BJ (cell line): ENCODE data around the gene FAM219A. TPM values are rescaled to one million over a fixed set of nuclear protein-coding genes. Genes with fewer than 3 reads are reported as not detected.
"Not testable (repeated sequence)": the region's sequence is repeated elsewhere in the genome, so short reads cannot be mapped to it uniquely, and the experiment has no call there.

Source experiments
- CTCF ChIA-PET: fragments of 350-600 bp; formaldehyde crosslinking; extraction: SDS; loops from one replicate; lab custom pipeline; 2021; ENCODE audit warnings: antibody characterized with exemption, inconsistent platforms; lab: Yijun Ruan, JAX
- POLR2A ChIA-PET: fragments of 300-600 bp; sonication (Branson Sonifier 250); formaldehyde crosslinking; extraction: SDS; loops from one replicate; lab custom pipeline; 2021; ENCODE audit warnings: antibody characterized with exemption; lab: Charles Lee
- DNase-seq: peaks from one replicate; pipeline ENCODE4 v3.0.0-alpha.2; 2011; ENCODE audit warnings: low read depth
- H3K27me3 ChIP-seq: 2 replicates; pipeline ENCODE4 v1.6.0; 2011; ENCODE audit warnings: low read length; ENCODE audit not compliant: control insufficient read depth, insufficient read depth
- H3K36me3 ChIP-seq: 2 replicates; pipeline ENCODE4 v1.5.1; 2011; ENCODE audit warnings: low read length; ENCODE audit not compliant: control insufficient read depth, insufficient read depth
- H3K4me3 ChIP-seq: 2 replicates; pipeline ENCODE4 v1.5.1; 2011; ENCODE audit warnings: low read depth, mild to moderate bottlenecking, control low read depth, low read length
- polyA plus RNA-seq: library from polyadenylated mRNA; depleted of rRNA; stranded (reverse); fragments of >200 nt; gene quantifications from 2 replicates; pipeline ENCODE4 v1.2.3, GENCODE V29; 2011
- TF ChIP-seq, protein P1 (sequence below): IDR thresholded peaks from 2 replicates; pipeline ENCODE4 v1.5.1; 2011; ENCODE audit warnings: low read depth, mild to moderate bottlenecking, control low read depth, inconsistent platforms, low read length, moderate library complexity; ENCODE audit not compliant: insufficient read depth

The FAM219A gene
- polyA plus RNA-seq, 1 experiment = 17.8 TPM

DNA sequence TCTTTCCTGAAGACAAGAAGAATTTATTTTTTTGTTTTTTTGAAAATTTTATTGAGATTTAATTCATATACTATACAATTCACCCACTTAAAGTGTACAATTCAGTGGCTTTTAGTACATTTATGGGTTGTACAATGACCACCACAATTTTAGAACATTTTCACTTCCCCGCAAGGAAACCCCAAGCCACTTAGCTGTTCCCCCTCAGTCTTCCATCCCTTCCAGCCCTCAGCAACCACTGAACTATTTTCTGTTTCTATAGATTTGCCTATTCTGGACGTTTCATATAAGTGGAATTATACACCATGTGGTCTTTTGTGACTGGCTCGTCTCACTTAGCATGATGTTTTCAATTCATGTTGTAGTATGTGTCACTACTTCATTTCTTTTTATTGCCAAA is 28.2 kb upstream of the FAM219A start:
- no peaks in the 10 kb centered on the region for H3K36me3 ChIP-seq
- DNase-seq = no peak
- TF ChIP-seq, protein P1, sequence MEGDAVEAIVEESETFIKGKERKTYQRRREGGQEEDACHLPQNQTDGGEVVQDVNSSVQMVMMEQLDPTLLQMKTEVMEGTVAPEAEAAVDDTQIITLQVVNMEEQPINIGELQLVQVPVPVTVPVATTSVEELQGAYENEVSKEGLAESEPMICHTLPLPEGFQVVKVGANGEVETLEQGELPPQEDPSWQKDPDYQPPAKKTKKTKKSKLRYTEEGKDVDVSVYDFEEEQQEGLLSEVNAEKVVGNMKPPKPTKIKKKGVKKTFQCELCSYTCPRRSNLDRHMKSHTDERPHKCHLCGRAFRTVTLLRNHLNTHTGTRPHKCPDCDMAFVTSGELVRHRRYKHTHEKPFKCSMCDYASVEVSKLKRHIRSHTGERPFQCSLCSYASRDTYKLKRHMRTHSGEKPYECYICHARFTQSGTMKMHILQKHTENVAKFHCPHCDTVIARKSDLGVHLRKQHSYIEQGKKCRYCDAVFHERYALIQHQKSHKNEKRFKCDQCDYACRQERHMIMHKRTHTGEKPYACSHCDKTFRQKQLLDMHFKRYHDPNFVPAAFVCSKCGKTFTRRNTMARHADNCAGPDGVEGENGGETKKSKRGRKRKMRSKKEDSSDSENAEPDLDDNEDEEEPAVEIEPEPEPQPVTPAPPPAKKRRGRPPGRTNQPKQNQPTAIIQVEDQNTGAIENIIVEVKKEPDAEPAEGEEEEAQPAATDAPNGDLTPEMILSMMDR = no peak
- H3K4me3 ChIP-seq = no peak overlapping the region
- CTCF ChIA-PET = interaction anchor here (1.3 kb wide), 1 partner anchor 25 kb away, joined by 4 read pairs; no protein-coding TSS in a partner anchor
- H3K27me3 ChIP-seq = peaks cover 3% of the 10 kb centered on the region
- POLR2A ChIA-PET = no interaction called here

DNA sequence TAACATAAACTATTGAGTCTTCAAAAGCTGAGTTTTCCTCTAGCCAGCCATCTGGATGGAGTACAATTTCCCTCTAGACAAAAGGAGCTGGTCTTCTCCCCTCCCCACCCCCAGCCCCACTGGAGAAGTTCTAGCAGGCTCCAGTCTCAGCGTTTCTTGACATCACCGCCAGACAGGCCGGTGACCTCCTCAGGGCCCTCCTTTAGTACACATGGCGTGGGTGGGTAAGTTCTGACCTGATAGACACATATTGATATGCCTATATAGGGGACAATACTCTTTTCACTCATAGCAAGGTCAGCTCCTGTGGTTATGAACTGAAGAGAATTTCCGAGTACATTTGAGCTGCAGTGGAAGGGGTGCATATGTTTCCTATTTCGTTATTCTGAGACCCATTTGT is 27.5 kb upstream of the FAM219A start:
- POLR2A ChIA-PET = no interaction called here
- CTCF ChIA-PET = interaction anchor here (1.6 kb wide), 1 partner anchor 62 kb away, joined by 4 read pairs; no protein-coding TSS in a partner anchor
- Histone ChIP-seq H3K4me3 (no peak overlapping the region), H3K27me3 (peaks cover 3% of the 10 kb centered on the region), H3K36me3 (no peaks in the 10 kb centered on the region)
- DNase-seq = no peak
- TF ChIP-seq, protein P1 = no peak

DNA sequence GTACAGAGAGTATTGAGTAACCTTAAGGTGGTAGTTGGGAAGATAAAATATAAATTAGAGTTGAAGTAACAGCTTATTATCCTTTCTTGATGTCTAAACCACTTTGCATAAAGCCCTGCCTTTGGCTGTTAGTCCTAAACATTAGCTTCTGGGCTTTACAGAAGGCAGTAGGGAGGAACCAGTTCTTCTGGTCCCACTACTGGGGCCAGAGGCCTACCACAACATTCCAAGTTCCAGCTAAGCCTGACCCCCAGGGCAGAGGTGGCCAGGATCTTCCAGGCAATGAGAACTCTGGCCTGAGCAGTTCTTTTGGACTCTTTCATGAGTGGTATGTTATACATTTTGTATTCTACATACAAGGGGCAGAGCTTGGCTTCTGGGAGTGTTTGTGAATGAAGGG is 26.3 kb upstream of the FAM219A start:
- CTCF ChIA-PET = interaction anchor here (0.8 to 1.9 kb wide), 5 partner anchors 38 to 81 kb away, joined by 3 to 4 read pairs (median 3); no protein-coding TSS in a partner anchor
- DNase-seq = no peak
- TF ChIP-seq, protein P1 = no peak
- POLR2A ChIA-PET = no interaction called here
- no peak overlapping the region for H3K4me3 ChIP-seq
- no peaks in the 10 kb centered on the region for H3K36me3 ChIP-seq
- peaks cover 1% of the 10 kb centered on the region; the same call in 1 of the 2 replicates for H3K27me3 ChIP-seq

DNA sequence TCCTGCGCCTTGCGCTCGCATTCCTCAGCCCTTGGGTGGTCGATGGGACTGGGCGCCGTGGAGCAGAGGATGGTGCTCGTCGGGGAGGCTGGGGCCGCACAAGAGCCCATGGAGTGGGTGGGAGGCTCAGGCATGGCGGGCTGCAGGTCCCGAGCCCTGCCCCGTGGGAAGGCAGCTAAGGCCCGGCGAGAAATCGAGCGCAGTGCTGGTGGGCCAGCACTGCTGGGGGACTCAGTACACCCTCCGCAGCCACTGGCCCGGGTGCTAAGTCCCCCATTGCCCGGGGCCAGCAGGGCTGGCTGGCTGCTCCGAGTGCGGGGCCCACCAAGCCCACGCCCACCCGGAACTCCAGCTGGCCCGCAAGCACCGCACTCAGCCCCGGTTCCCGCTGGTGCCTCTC is 24.4 kb upstream of the FAM219A start:
- H3K36me3 ChIP-seq, POLR2A ChIA-PET, CTCF ChIA-PET, DNase-seq, H3K27me3 ChIP-seq, H3K4me3 ChIP-seq: not testable (repeated sequence)

DNA sequence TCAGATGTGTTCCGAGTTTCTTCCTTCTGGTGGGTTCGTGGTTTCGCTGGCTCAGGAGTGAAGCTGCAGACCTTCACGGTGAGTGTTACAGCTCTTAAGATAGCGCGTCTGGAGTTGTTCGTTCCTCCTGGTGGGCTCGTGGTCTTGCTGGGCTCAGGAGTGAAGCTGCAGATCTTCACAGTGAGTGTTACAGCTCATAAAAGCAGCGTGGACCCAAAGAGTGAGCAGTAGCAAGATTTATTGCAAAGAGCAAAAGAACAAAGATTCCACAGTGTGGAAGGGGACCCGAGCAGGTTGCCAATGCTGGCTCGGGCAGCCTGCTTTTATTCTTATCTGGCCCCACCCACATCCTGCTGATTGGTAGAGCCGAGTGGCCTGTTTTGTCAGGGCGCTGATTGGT is 23.2 kb upstream of the FAM219A start:
- CTCF ChIA-PET, H3K27me3 ChIP-seq, H3K4me3 ChIP-seq, POLR2A ChIA-PET, H3K36me3 ChIP-seq, DNase-seq: not testable (repeated sequence)

DNA sequence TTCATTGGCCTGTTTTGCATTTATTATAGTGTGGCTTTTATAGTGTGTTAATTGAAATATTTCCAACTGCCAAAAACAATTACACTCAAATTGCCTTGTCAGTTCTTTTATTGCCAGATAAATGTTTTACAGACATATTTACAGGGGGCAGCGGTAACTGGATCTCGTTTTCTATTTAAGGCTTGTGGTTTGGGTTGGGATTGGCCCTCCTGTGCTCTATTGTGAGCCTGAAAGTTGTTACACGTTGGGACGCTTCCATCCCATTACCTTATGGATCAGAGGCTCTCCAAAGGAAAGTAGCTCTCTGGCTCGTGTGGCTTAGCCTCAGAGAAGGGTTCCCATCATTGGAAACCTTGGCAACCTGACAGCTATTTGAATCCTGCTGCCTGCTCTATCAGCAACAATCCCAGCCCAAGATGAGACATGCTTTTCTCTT is 21.1 kb upstream of the FAM219A start:
- Histone ChIP-seq H3K36me3 (no peaks in the 10 kb centered on the region), H3K27me3 (peaks cover 12% of the 10 kb centered on the region), H3K4me3 (no peak overlapping the region)
- ChIA-PET POLR2A (interaction anchor here (0.5 kb wide), 1 partner anchor 188 kb away, joined by 9 read pairs; no protein-coding TSS in a partner anchor), CTCF (interaction anchor here (0.6 to 2.6 kb wide), 3 partner anchors 17 to 69 kb away, joined by 3 to 6 read pairs (median 3); no protein-coding TSS in a partner anchor)
- DNase-seq = no peak
- TF ChIP-seq, protein P1 = no peak
